Urinary bladder (tissue), 4 donors: ENCODE data around the gene NEURL1B. TPM values are rescaled to one million over a fixed set of nuclear protein-coding genes. Genes with fewer than 3 reads are reported as not detected.

Experiments
- DNase-seq: peaks from one replicate; pipeline ENCODE4 v3.0.0-alpha.2; 2015; ENCODE audit errors: extremely low spot score
- H3K27ac ChIP-seq: one replicate; pipeline ENCODE4 v1.5.1; 2013; ENCODE audit warnings: low read depth, mild to moderate bottlenecking, moderate library complexity
- H3K36me3 ChIP-seq: one replicate; pipeline ENCODE4 v1.6.1; 2013; ENCODE audit warnings: mild to moderate bottlenecking, moderate library complexity; ENCODE audit not compliant: insufficient read depth
- H3K4me1 ChIP-seq: one replicate; pipeline ENCODE4 v1.6.1; 2013; ENCODE audit warnings: mild to moderate bottlenecking, moderate library complexity; ENCODE audit not compliant: insufficient read depth
- H3K4me3 ChIP-seq: one replicate; pipeline ENCODE4 v1.5.1; 2013; ENCODE audit warnings: low read depth, low read length
- WGBS: extraction: QIAGEN DNeasy Blood & Tissue Kit; methylation state at CpG from one replicate; pipeline ENCODE4 v1.1.7; 2013; 5-methylcytosine and 5-hydroxymethylcytosine counted together
- polyA plus RNA-seq: library from polyadenylated mRNA; stranded (reverse); fragments of 200-250 nt; gene quantifications from one replicate; pipeline ENCODE4 v1.2.3, GENCODE V29; 2013
- total RNA-seq: library from RNA; depleted of rRNA; stranded (reverse); fragments of >200 nt; gene quantifications from one replicate; pipeline ENCODE4 v1.2.3, GENCODE V29; 2014
- donor health status: healthy with polysubstance abuse.
- donor health status: healthy.

Gene NEURL1B
- total and polyA plus RNA-seq, 2 donors: 51.9 to 52.4 TPM

DNA sequence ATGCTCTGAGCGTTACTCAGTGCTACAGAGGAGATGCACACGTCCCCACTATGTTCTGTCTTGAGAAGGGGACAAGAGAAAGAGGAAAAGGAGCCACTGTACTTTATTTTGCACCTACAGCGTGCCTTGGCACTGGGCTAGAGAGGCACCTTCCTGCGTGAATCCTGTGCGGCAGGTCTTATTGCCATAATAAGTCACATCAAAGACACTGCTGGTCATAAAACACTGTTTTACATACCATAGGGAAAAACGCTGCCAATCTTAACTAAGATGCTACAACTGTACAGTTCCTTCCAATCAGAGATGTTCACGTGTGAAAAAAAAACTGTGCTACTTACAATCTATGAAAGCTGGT is 48.1 kb downstream of the NEURL1B start:
- DNase-seq: no peak
- 50% methylated on average over 7 of the region's 7 CpGs for WGBS
- Histone ChIP-seq H3K4me1 (no peaks in the 10 kb centered on the region), H3K27ac (peak overlapping the region; percentile 32), H3K36me3 (no peaks in the 10 kb centered on the region), H3K4me3 (no peak overlapping the region)

GRCh38 chr5:172689801-172690200 is 48.7 kb downstream of the NEURL1B start:
- Histone ChIP-seq H3K36me3 (no peaks in the 10 kb centered on the region), H3K4me3 (no peak overlapping the region), H3K4me1 (no peaks in the 10 kb centered on the region), H3K27ac (no peak overlapping the region)
- DNase-seq: no peak
- WGBS: 79% methylated on average over 10 of the region's 10 CpGs

DNA sequence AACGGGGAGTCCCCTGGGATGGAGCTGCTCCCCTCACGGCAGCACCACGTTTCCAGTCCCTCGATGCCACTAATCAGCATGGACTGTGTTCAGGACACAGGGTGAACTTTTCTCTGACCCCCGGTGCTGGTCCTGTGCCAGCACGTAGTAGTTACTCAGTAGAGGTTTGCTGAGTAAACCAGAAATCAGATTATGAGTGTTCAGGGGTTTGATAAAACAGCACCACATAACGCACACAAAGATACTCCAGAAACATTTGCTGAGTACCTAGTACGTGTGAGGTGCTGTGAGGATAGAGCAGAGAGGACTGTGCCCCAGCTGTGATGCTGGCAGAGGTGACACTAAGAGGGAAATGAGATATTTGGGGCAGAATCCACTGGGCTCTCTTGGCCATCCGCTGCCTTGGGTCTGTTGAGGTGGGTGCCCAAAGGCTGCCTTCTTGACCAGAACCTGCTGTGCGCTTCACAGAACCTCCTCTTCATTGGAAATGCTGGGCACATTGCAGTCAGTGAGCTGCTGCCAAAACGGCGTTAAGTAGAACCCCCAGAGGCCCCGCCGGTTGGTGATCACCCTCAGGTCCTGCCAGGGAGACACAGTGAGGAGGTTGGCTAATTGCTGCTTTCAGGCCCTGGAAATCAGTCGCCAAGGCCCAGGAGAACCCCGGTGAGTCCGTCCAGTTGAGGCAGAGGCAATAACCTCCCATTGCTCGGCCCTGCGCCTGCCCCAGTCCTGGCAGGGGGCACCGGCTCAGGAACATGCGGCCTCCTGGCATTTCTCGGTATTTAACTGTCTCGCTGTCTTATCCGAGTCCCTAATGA is 49.4 kb downstream of the NEURL1B start:
- WGBS: 78% methylated on average over 24 of the region's 24 CpGs
- Histone ChIP-seq H3K4me1 (no peaks in the 10 kb centered on the region), H3K4me3 (no peak overlapping the region), H3K27ac (no peak overlapping the region), H3K36me3 (no peaks in the 10 kb centered on the region)
- no peak for DNase-seq

DNA sequence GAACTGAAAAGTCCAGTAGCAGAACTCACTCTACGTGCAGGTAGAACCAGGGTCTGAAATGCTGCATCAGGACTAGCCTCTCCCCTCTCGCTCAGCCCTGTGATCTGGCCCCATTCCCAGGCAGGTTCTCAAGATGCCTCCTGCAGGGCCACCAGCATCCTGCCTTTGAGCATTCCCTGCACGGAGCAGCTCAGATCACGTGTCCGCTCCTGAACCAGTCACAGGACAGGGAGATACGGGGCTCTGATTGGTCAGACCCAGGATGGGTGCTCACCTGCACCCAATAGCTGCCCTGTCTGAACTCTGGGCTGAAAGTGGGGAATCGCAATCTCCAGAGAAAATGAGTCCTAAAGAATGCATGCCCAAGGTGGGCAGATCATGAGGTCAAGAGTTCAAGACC is 50.8 kb downstream of the NEURL1B start:
- no peak for DNase-seq
- no peak overlapping the region for H3K4me3 ChIP-seq
- no peak overlapping the region for H3K27ac ChIP-seq
- no peaks in the 10 kb centered on the region for H3K36me3 ChIP-seq
- no peaks in the 10 kb centered on the region for H3K4me1 ChIP-seq
- WGBS: 85% methylated on average over 7 of the region's 7 CpGs

DNA sequence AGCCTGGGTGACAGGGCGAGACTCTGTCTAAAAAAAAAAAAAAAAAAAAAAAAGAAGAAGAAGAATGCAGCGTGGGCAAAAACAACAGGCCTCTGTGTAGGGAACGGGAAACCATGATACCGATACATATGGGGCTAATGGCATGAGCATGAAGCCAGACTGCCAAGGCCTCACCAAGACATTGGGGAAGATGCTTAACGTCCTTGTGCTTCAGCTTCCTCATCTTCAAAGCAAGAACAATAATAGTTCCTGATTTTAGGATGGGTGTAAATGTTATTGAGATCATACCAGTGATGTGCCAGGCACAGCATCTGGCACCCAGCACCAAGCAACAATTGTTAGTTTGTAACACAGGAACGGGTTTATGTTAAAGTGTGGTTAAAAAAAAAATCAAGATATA is 51.4 kb downstream of the NEURL1B start:
- DNase-seq: no peak
- WGBS: 60% methylated on average over 6 of the region's 6 CpGs
- Histone ChIP-seq H3K4me3 (no peak overlapping the region), H3K36me3 (no peaks in the 10 kb centered on the region), H3K4me1 (no peaks in the 10 kb centered on the region), H3K27ac (no peak overlapping the region)

DNA sequence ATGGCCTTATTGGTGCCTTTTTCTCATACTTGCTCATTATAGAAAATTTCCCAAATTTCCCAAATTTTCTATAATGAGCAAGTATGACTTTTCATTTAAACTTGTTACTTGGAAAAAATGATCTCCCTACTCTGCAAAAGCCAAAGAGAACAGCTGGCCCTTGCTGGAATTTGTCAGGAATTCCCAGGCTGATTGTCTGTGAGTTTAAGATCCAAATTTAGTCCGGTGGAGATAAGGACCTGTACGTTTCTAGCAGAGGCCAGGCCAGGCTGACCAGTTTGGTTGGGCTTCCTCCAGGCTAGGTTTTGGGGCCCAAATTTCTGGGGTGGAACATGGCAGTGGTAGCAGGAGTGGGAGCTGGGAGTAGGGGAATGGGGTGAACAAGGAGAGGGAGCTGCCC is 51.9 kb downstream of the NEURL1B start:
- WGBS: 20% methylated on average over 2 of the region's 2 CpGs
- Histone ChIP-seq H3K36me3 (no peaks in the 10 kb centered on the region), H3K27ac (no peak overlapping the region), H3K4me1 (no peaks in the 10 kb centered on the region), H3K4me3 (no peak overlapping the region)
- no peak for DNase-seq

GRCh38 chr5:172694061-172694460 is 53.0 kb downstream of the NEURL1B start:
- DNase-seq: no peak
- Histone ChIP-seq H3K27ac (no peak overlapping the region), H3K4me3 (no peak overlapping the region), H3K36me3 (no peaks in the 10 kb centered on the region), H3K4me1 (no peaks in the 10 kb centered on the region)
- 73% methylated on average over 4 of the region's 4 CpGs for WGBS

- DNase-seq: no peak
- H3K4me1 ChIP-seq: no peaks in the 10 kb centered on the region
- H3K36me3 ChIP-seq: no peaks in the 10 kb centered on the region
- no peak overlapping the region for H3K4me3 ChIP-seq
- WGBS: 86% methylated on average over 8 of the region's 8 CpGs
- H3K27ac ChIP-seq: no peak overlapping the region
These were observed 53.5 kb downstream of the NEURL1B start for GRCh38 chr5:172694541-172694940.

- no peak overlapping the region for H3K4me3 ChIP-seq
- H3K4me1 ChIP-seq: no peaks in the 10 kb centered on the region
- WGBS: 28% methylated on average over 14 of the region's 14 CpGs
These were observed 54.4 kb downstream of the NEURL1B start for GRCh38 chr5:172695232-172696054.

DNA sequence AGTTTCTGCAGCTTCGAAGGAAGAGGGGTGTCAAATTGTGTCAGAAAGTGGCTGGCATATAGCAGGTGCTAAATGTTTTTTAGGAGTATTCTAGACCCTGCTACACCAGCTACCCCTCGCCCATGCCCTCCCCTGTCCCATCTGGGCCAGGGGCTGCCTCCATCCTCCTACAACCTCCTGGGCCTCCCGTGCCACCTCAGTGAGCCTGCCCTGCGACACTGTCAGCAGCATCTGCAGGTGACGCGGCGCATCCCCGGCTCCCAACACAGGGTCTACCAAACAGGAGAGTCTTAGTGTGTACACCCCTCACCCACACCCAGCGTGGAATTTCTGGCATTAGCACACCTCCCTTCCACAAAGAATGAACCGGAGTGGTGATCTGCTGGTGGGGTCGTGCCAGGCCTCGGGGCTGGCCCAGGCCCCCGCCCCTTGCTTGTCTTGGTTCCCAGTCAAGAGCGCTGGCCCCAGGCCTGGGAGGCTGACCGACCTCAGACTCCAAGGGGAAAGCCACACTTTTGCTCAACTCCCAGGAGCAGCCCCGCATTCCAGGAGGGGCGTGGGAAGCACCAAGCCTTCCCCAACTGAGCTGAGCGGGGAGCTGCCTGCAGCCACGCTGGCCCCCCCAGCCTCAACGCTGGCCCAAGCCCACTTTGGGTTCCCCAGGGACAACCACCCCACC is 55.2 kb downstream of the NEURL1B start:
- no peak for DNase-seq
- no peak overlapping the region for H3K4me3 ChIP-seq
- peak overlapping the region; percentile 31 for H3K27ac ChIP-seq
- no peaks in the 10 kb centered on the region for H3K36me3 ChIP-seq
- no peaks in the 10 kb centered on the region for H3K4me1 ChIP-seq
- WGBS: 46% methylated on average over 20 of the region's 20 CpGs

More at GRCh38 chr5:172695232-172696054, 54.4 kb downstream of the NEURL1B start:
- Histone ChIP-seq H3K27ac (no peak overlapping the region), H3K36me3 (no peaks in the 10 kb centered on the region)
- DNase-seq: no peak

GRCh38 chr5:172697123-172698121 is 56.4 kb downstream of the NEURL1B start:
- H3K4me1 ChIP-seq: no peaks in the 10 kb centered on the region
- WGBS: 16% methylated on average over 36 of the region's 36 CpGs
- DNase-seq: peak; percentile 80
- no peak overlapping the region for H3K27ac ChIP-seq
- H3K4me3 ChIP-seq: peak overlapping the region; percentile 53
- no peaks in the 10 kb centered on the region for H3K36me3 ChIP-seq

GRCh38 chr5:172699423-172699822 is 58.4 kb downstream of the NEURL1B start:
- Histone ChIP-seq H3K4me1 (no peaks in the 10 kb centered on the region), H3K4me3 (no peak overlapping the region), H3K36me3 (no peaks in the 10 kb centered on the region), H3K27ac (no peak overlapping the region)
- 70% methylated on average over 6 of the region's 6 CpGs for WGBS
- no peak for DNase-seq

GRCh38 chr5:172699999-172700364 is 58.9 kb downstream of the NEURL1B start:
- Histone ChIP-seq H3K27ac (no peak overlapping the region), H3K4me3 (no peak overlapping the region), H3K36me3 (no peaks in the 10 kb centered on the region), H3K4me1 (no peaks in the 10 kb centered on the region)
- WGBS: 49% methylated on average over 6 of the region's 6 CpGs
- DNase-seq: no peak
